ENCODE data around the gene RIMKLB. TPM values are rescaled to one million over a fixed set of nuclear protein-coding genes. Genes with fewer than 3 reads are reported as not detected.

Gene RIMKLB
- polyA plus RNA-seq, 3 donors = 1.0 to 6.6 (median 1.2) TPM

- intact Hi-C loops (cut with micrococcal nuclease) = no loop called here
- H3K36me3 Mint-ChIP-seq = peaks cover 3 to 16% of the 10 kb centered on the region in 2 donors
- H3K4me1 Mint-ChIP-seq = no peaks in the 10 kb centered on the region
- no peaks in the 10 kb centered on the region for H4K20me1 ChIP-seq (ENCODE audit: insufficient read depth, low read length)
- H3K79me2 ChIP-seq (ENCODE audit: insufficient read depth, low read length) = no peaks in the 10 kb centered on the region
- H3K27ac Mint-ChIP-seq = no peak overlapping the region
- no peak overlapping the region for H3K4me3 ChIP-seq (replicated peaks in 1 of 3; ENCODE audit: low read depth in 2 of 3, low read length in 3 of 3)
- H2AFZ ChIP-seq (ENCODE audit: insufficient read depth, low read depth, low read length, poor library complexity, severe bottlenecking) = no peak overlapping the region
- DNase-seq = no peak
- H3K4me3 Mint-ChIP-seq = no peak overlapping the region
- no peaks in the 10 kb centered on the region for H3K27me3 ChIP-seq (ENCODE audit: control insufficient read depth in 2 of 2, insufficient read depth in 2 of 2, low read length in 2 of 2)
- no peaks in the 10 kb centered on the region for H3K36me3 ChIP-seq (replicated peaks in 1 of 2; ENCODE audit: control insufficient read depth in 1 of 2, insufficient read depth in 2 of 2, low read length in 2 of 2)
- no peaks in the 10 kb centered on the region for H3K9me3 ChIP-seq (replicated peaks in 1 of 2; ENCODE audit: control insufficient read depth in 1 of 2, insufficient read depth in 1 of 2, low read length in 2 of 2)
- H3K4me1 ChIP-seq (ENCODE audit: control insufficient read depth in 1 of 2, insufficient read depth in 2 of 2, low read length in 2 of 2) = no peaks in the 10 kb centered on the region
- no peak for TF ChIP-seq CTCF (IDR thresholded peaks at IDR 0.05)
- H3K27me3 Mint-ChIP-seq (ENCODE audit: low read depth in 3 of 3) = no peaks in the 10 kb centered on the region
- WGBS (ENCODE audit: insufficient coverage) = 100% methylated on average over 1 of the region's 2 CpGs
- no peak overlapping the region for H3K27ac ChIP-seq (ENCODE audit: low read depth in 1 of 2, low read length in 2 of 2)
- H3K4me2 ChIP-seq (replicated peaks; ENCODE audit: extremely low read depth, low read length, poor library complexity, severe bottlenecking) = no peak overlapping the region
- H3K9me3 Mint-ChIP-seq = no peaks in the 10 kb centered on the region
- no peak overlapping the region for H3K9ac ChIP-seq (ENCODE audit: insufficient read depth, low read length, poor library complexity, severe bottlenecking)
These were observed 83.8 kb downstream of the RIMKLB start for GRCh38 chr12:8781381-8782127.

- Mint-ChIP-seq H3K4me1 (no peaks in the 10 kb centered on the region), H3K27me3 (ENCODE audit: low read depth in 3 of 3) (peaks cover 0 to 2% (median 0%) of the 10 kb centered on the region in 3 donors), H3K4me3 (no peak overlapping the region), H3K36me3 (peaks cover 3 to 8% of the 10 kb centered on the region in 2 donors), H3K9me3 (peaks cover 0 to 4% (median 0%) of the 10 kb centered on the region in 7 donors), H3K27ac (peak overlapping the region in 1 of 7 donors; percentile 21)
- no peak for TF ChIP-seq CTCF (IDR thresholded peaks at IDR 0.05)
- no peaks in the 10 kb centered on the region for H3K4me1 ChIP-seq (ENCODE audit: control insufficient read depth in 1 of 2, insufficient read depth in 2 of 2, low read length in 2 of 2)
- no peak for DNase-seq
- intact Hi-C loops (cut with micrococcal nuclease) = no loop called here
- H3K79me2 ChIP-seq (ENCODE audit: insufficient read depth, low read length) = no peaks in the 10 kb centered on the region
- no peak overlapping the region for H2AFZ ChIP-seq (ENCODE audit: insufficient read depth, low read depth, low read length, poor library complexity, severe bottlenecking)
- H3K27ac ChIP-seq (ENCODE audit: low read depth in 1 of 2, low read length in 2 of 2) = no peak overlapping the region
- H3K4me3 ChIP-seq (replicated peaks in 1 of 3; ENCODE audit: low read depth in 2 of 3, low read length in 3 of 3) = no peak overlapping the region
- no peak overlapping the region for H3K9ac ChIP-seq (ENCODE audit: insufficient read depth, low read length, poor library complexity, severe bottlenecking)
- no peaks in the 10 kb centered on the region for H3K27me3 ChIP-seq (ENCODE audit: control insufficient read depth in 2 of 2, insufficient read depth in 2 of 2, low read length in 2 of 2)
- no peaks in the 10 kb centered on the region for H4K20me1 ChIP-seq (ENCODE audit: insufficient read depth, low read length)
- H3K4me2 ChIP-seq (replicated peaks; ENCODE audit: extremely low read depth, low read length, poor library complexity, severe bottlenecking) = no peak overlapping the region
- no peaks in the 10 kb centered on the region for H3K36me3 ChIP-seq (replicated peaks in 1 of 2; ENCODE audit: control insufficient read depth in 1 of 2, insufficient read depth in 2 of 2, low read length in 2 of 2)
- no peaks in the 10 kb centered on the region for H3K9me3 ChIP-seq (replicated peaks in 1 of 2; ENCODE audit: control insufficient read depth in 1 of 2, insufficient read depth in 1 of 2, low read length in 2 of 2)
These were observed 86.6 kb downstream of the RIMKLB start for GRCh38 chr12:8784290-8784888.

Data from CD14-positive monocyte (primary cell).